A673 (cell line): ENCODE results near the gene RBM34. TPM values are rescaled to one million over a fixed set of nuclear protein-coding genes. Genes with fewer than 3 reads are reported as not detected.
"Not testable (repeated sequence)": the region's sequence is repeated elsewhere in the genome, so short reads cannot be mapped to it uniquely, and the experiment has no call there.

ENCODE experiments used
- BruUV-seq: library from RNA; stranded (reverse); fragments of 400-500 nt; replicated peaks from 2 replicates; lab custom pipeline; 2021; lab: Mats Ljungman, UMichigan
- CTCF ChIA-PET: fragments of 300-600 bp; sonication (Branson Sonifier 250); formaldehyde crosslinking; loops from one replicate; lab custom pipeline; 2022; ENCODE audit warnings: antibody characterized with exemption; lab: Charles Lee
- POLR2A ChIA-PET: fragments of 300-600 bp; sonication (Branson Sonifier 250); formaldehyde crosslinking; loops from one replicate; lab custom pipeline; 2022; ENCODE audit warnings: antibody characterized with exemption; ENCODE audit not compliant: low non-redundant PET; lab: Charles Lee
- DNase-seq: peaks from one replicate; pipeline ENCODE4 v3.0.0-alpha.2; 2015; ENCODE audit warnings: low spot score
- H3K27ac ChIP-seq: fragments of 200-600 bp; sonication (generic); 2 replicates; pipeline ENCODE4 v1.5.1; 2016; ENCODE audit warnings: mixed run types, low read depth, mild to moderate bottlenecking, mixed read lengths, antibody characterized with exemption, low read length; ENCODE audit not compliant: poor library complexity, severe bottlenecking
- H3K27me3 ChIP-seq: fragments of 200-600 bp; sonication (generic); replicated peaks from 2 replicates; pipeline ENCODE4 v1.6.1; 2017; ENCODE audit warnings: mixed run types, low read depth, mild to moderate bottlenecking, mixed read lengths, antibody characterized with exemption, low read length; ENCODE audit not compliant: insufficient read depth, poor library complexity
- H3K36me3 ChIP-seq: fragments of 200-600 bp; sonication (generic); 2 replicates; pipeline ENCODE4 v1.6.1; 2016; ENCODE audit warnings: mixed run types, mild to moderate bottlenecking, mixed read lengths, antibody characterized with exemption, low read length; ENCODE audit not compliant: insufficient read depth, poor library complexity, severe bottlenecking
- H3K4me1 ChIP-seq: fragments of 200-600 bp; sonication (generic); 2 replicates; pipeline ENCODE4 v1.6.1; 2017; ENCODE audit warnings: mixed run types, mild to moderate bottlenecking, mixed read lengths, antibody characterized with exemption, low read length; ENCODE audit not compliant: insufficient read depth, poor library complexity, severe bottlenecking
- H3K4me3 ChIP-seq: fragments of 200-600 bp; sonication (generic); 2 replicates; pipeline ENCODE4 v1.5.1; 2016; ENCODE audit warnings: low read depth, mixed run types, mild to moderate bottlenecking, mixed read lengths, low read length; ENCODE audit not compliant: poor library complexity, severe bottlenecking
- H3K9me3 ChIP-seq: fragments of 200-600 bp; sonication (generic); 2 replicates; pipeline ENCODE4 v1.6.1; 2016; ENCODE audit warnings: mixed run types, low read depth, mild to moderate bottlenecking, mixed read lengths, antibody characterized with exemption, low read length; ENCODE audit not compliant: poor library complexity, severe bottlenecking
- CTCF ChIP-seq: fragments of 300-800, 200-600 bp; sonication (generic); conservative IDR thresholded peaks from 2 replicates; pipeline ENCODE4 v1.5.1; 2017; ENCODE audit warnings: low read depth, mild to moderate bottlenecking, antibody characterized with exemption, low read length, moderate library complexity, mixed read lengths
- EZH2 ChIP-seq: fragments of 200-600 bp; sonication (generic); IDR thresholded peaks from 2 replicates; pipeline ENCODE4 v1.6.1; 2017; ENCODE audit warnings: borderline replicate concordance, low read depth, mild to moderate bottlenecking, mixed read lengths, antibody characterized with exemption, low read length; ENCODE audit not compliant: poor library complexity, severe bottlenecking
- intact Hi-C: fragments of 100-400 bp; cut with micrococcal nuclease; formaldehyde crosslinking; loops from one replicate; pipeline ENCODE4 v1.10.0; 2022; ENCODE audit not compliant: unreplicated experiment
- total RNA-seq: library from RNA; stranded (reverse); gene quantifications from 2 replicates; pipeline ENCODE4 v1.2.3, GENCODE V29; 2021

Gene RBM34
- total RNA-seq, 1 experiment from 2014 or later, result 69.4 TPM

GRCh38 chr1:235168375-235168774 is 7.3 kb upstream of the RBM34 start:
- CTCF ChIA-PET, result no interaction called here
- no peak for DNase-seq
- BruUV-seq, result no TSS peak
- Histone ChIP-seq H3K27ac (no peak overlapping the region), H3K4me3 (no peak overlapping the region), H3K9me3 (no peaks in the 10 kb centered on the region), H3K36me3 (no peaks in the 10 kb centered on the region), H3K27me3 (no peaks in the 10 kb centered on the region), H3K4me1 (no peaks in the 10 kb centered on the region)
- POLR2A ChIA-PET, result no interaction called here
- TF ChIP-seq CTCF, result no peak
- no peak for TF ChIP-seq EZH2
- intact Hi-C loops, result no loop called here

DNA sequence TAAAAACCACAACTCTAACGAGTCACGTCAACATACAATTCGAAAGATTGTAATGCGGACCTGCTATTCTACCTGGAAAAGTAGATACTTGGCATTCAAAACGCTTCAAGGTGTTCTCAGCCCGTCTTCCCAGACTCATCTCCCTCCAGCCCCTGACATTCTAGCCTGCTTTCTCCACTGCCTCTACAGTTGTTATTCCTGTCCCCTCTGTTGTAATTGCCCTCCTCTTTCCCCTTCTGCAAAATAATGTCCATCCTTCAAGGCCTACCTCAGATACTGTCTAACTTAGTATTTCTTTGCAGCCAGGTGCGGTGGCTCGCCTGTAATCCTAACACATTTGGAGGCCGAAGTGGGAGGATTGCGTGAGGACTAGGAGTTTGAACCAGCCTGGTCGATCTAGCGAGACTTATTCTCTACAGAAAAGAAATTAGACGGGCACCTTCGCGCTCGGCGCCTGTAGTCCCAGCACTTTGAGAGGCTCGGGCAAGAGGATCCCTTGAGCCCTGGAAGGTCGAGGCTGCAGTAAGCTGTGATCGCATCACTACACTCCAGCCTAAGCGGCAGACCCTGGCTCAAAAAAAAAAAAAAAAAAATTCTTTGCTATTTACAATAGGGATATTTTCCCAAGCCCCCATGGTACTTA is 756 bp upstream of the RBM34 start:
- TSS peak; percentile 88 for BruUV-seq
- no peaks in the 10 kb centered on the region for H3K27me3 ChIP-seq

GRCh38 chr1:235160383-235160956 is 580 bp downstream of the RBM34 start:
- DNase-seq, result peak; percentile 31
- CTCF ChIA-PET, result no interaction called here
- BruUV-seq, result TSS peak; percentile 72
- no peaks in the 10 kb centered on the region for H3K4me1 ChIP-seq
- H3K27ac ChIP-seq, result peak overlapping the region; percentile 77
- POLR2A ChIA-PET, result no interaction called here
- TF ChIP-seq EZH2 (no peak), CTCF (no peak)
- peak overlapping the region; percentile 68 for H3K4me3 ChIP-seq
- H3K9me3 ChIP-seq, result no peaks in the 10 kb centered on the region
- H3K36me3 ChIP-seq, result peaks cover 8% of the 10 kb centered on the region
- intact Hi-C loops, result no loop called here
- no peaks in the 10 kb centered on the region for H3K27me3 ChIP-seq

More for the DNA sequence above, 756 bp upstream of the RBM34 start:
- CTCF ChIA-PET, result no interaction called here
- DNase-seq, result no peak
- POLR2A ChIA-PET, result no interaction called here
- Histone ChIP-seq H3K4me3 (peak overlapping the region; percentile 68), H3K4me1 (no peaks in the 10 kb centered on the region), H3K9me3 (no peaks in the 10 kb centered on the region), H3K27ac (peak overlapping the region; percentile 77), H3K36me3 (peaks cover 8% of the 10 kb centered on the region)
- intact Hi-C loops, result no loop called here
- TF ChIP-seq EZH2 (no peak), CTCF (no peak)

DNA sequence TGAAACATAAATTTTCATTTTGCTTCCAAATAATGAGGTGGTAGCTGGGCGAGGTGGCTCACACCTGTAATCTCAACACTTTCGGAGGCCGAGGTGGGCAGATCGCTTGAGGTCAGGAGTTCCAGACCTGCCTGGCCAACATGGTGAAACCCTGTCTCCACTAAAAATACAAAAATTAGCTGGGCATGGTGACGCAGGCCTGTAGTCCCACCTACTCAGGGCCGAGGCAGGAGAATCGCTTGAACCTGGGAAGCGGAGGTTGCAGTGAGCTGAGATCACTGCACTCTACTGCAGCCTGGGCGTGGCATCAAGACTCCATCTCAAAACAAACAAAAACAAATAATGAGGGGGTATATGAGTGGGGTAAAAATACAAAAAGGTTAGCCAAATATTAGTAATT is 1.1 kb downstream of the RBM34 start:
- H3K36me3 ChIP-seq, BruUV-seq, H3K4me1 ChIP-seq, H3K27ac ChIP-seq, H3K27me3 ChIP-seq, POLR2A ChIA-PET, DNase-seq, CTCF ChIA-PET, H3K9me3 ChIP-seq, intact Hi-C loops: not testable (repeated sequence)
- H3K4me3 ChIP-seq, result peak overlapping the region; percentile 68

DNA sequence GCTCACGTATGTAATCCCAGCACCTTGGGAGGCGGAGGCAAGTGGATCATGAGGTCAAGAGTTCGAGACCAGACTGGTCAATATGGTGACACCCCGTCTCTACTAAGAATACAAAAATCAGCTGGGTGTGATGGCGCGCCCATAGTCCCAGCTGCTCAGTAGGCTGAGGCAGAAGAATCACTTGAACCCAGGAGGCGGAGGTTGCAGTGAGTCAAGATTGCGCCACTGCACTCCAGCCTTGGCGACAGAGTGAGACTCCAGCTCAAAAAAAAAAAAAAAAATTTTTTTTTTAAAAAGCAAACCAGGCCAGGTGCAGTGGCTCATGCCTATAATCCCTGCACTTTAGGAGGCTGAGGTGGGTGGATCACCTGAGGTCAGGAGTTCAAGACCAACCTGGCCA is 1.8 kb downstream of the RBM34 start:
- BruUV-seq, H3K36me3 ChIP-seq, CTCF ChIA-PET, DNase-seq, H3K27me3 ChIP-seq, H3K9me3 ChIP-seq, H3K4me1 ChIP-seq, intact Hi-C loops, H3K27ac ChIP-seq, POLR2A ChIA-PET, H3K4me3 ChIP-seq: not testable (repeated sequence)
